Keratinocyte (primary cell): Measurements from ENCODE around the gene CCDC175. TPM values are rescaled to one million over a fixed set of nuclear protein-coding genes. Genes with fewer than 3 reads are reported as not detected.

ENCODE experiments used
- DNase-seq: peaks from one replicate; pipeline ENCODE4 v3.0.0-alpha.2; 2011; ENCODE audit warnings: low read depth, missing footprints, low spot score
- FAIRE-seq: peaks from 2 replicates; lab custom pipeline; 2011; peaks lifted over from hg19 to GRCh38; lab: Jason Lieb, UNC
- H2AFZ ChIP-seq: 2 replicates; pipeline ENCODE4 v1.6.0; 2012; ENCODE audit warnings: low read length, control low read depth, inconsistent platforms; ENCODE audit not compliant: control insufficient read depth
- H3K27ac ChIP-seq: 2 replicates; pipeline ENCODE4 v1.5.1; 2011; ENCODE audit warnings: low read length; ENCODE audit not compliant: control insufficient read depth, insufficient read depth
- H3K27me3 ChIP-seq: 3 replicates; pipeline ENCODE4 v1.6.0; 2011; ENCODE audit warnings: low read length; ENCODE audit not compliant: control insufficient read depth, insufficient read depth; ENCODE audit errors: extremely low read depth
- H3K36me3 ChIP-seq, 2 experiments: 2 replicates in 1 of 2; 3 replicates in 1 of 2; pipeline ENCODE4 v1.5.1; 2011; ENCODE audit warnings: low read length in 2 of 2, mild to moderate bottlenecking in 1 of 2; ENCODE audit not compliant: control insufficient read depth in 2 of 2, insufficient read depth in 2 of 2; ENCODE audit errors: extremely low read depth in 1 of 2
- H3K4me1 ChIP-seq: 3 replicates; pipeline ENCODE4 v1.5.1; 2011; ENCODE audit warnings: low read length; ENCODE audit not compliant: control insufficient read depth, insufficient read depth; ENCODE audit errors: extremely low read depth
- H3K4me2 ChIP-seq: 3 replicates; pipeline ENCODE4 v1.6.0; 2011; ENCODE audit warnings: low read depth, low read length; ENCODE audit not compliant: control insufficient read depth, insufficient read depth; ENCODE audit errors: extremely low read depth
- H3K4me3 ChIP-seq, 3 experiments: fragments of 200-600 bp in 1 of 3; sonication (generic) in 1 of 3; 2 replicates in 2 of 3; 3 replicates in 1 of 3; pipeline ENCODE4 v1.5.1; 2011 to 2016; ENCODE audit warnings: low read length in 3 of 3, mild to moderate bottlenecking in 3 of 3, control low read depth in 2 of 3, inconsistent platforms in 1 of 3, low read depth in 1 of 3, mixed read lengths in 1 of 3, mixed run types in 1 of 3, moderate library complexity in 1 of 3; ENCODE audit not compliant: control insufficient read depth in 2 of 3, insufficient read depth in 2 of 3; ENCODE audit errors: extremely low read depth in 1 of 3
- H3K79me2 ChIP-seq: 2 replicates; pipeline ENCODE4 v1.6.0; 2012; ENCODE audit warnings: low read length; ENCODE audit not compliant: control insufficient read depth, insufficient read depth
- H3K9ac ChIP-seq: 3 replicates; pipeline ENCODE4 v1.6.0; 2011; ENCODE audit warnings: low read length; ENCODE audit not compliant: control insufficient read depth, insufficient read depth; ENCODE audit errors: extremely low read depth
- H3K9me1 ChIP-seq: 3 replicates; pipeline ENCODE4 v1.6.0; 2011; ENCODE audit warnings: low read length; ENCODE audit not compliant: control insufficient read depth, insufficient read depth; ENCODE audit errors: extremely low read depth
- H3K9me3 ChIP-seq: 2 replicates; pipeline ENCODE4 v1.5.1; 2012; ENCODE audit warnings: low read depth, low read length; ENCODE audit not compliant: control insufficient read depth
- H4K20me1 ChIP-seq: 3 replicates; pipeline ENCODE4 v1.6.0; 2011; ENCODE audit warnings: low read length; ENCODE audit not compliant: control insufficient read depth, insufficient read depth; ENCODE audit errors: extremely low read depth
- CTCF ChIP-seq, 3 experiments: IDR thresholded peaks in 1 of 3; conservative IDR thresholded peaks in 1 of 3; optimal IDR thresholded peaks in 1 of 3; 2 replicates in 2 of 3; 3 replicates in 1 of 3; pipeline versions ENCODE3 to v1.5.1; 2011; ENCODE audit warnings: low read length in 3 of 3, mild to moderate bottlenecking in 3 of 3, moderate library complexity in 2 of 3, control low read depth in 1 of 3, inconsistent platforms in 1 of 3; ENCODE audit not compliant: insufficient read depth in 2 of 3; ENCODE audit errors: extremely low read depth in 1 of 3
- EZH2 ChIP-seq: IDR thresholded peaks from one replicate; pipeline ENCODE4 v1.6.1; 2012; ENCODE audit warnings: inconsistent platforms, mild to moderate bottlenecking, low read length, moderate library complexity
- dilution Hi-C: fragments of 300-500 bp; cut with MboI; formaldehyde crosslinking; loops from one replicate; pipeline ENCODE4 v1.7.0; 2020; ENCODE audit warnings: low sequenced_read_pairs; ENCODE audit not compliant: extremely low pct_ligation_motif_present
- polyA plus RNA-seq, 5 experiments: library from polyadenylated mRNA; depleted of rRNA in 3 of 5; stranded (reverse) in 3 of 5; stranded (forward) in 1 of 5; unstranded in 1 of 5; fragments of >200 nt; gene quantifications; 1 replicate in 1 of 5; 2 replicates in 3 of 5; 3 replicates in 1 of 5; pipeline versions ENCODE4 v1.2.1 to v1.2.3, GENCODE V29; 2011 to 2012; ENCODE audit warnings: missing spikeins in 2 of 5, low read depth in 1 of 5, low replicate concordance in 1 of 5

The CCDC175 gene
- polyA plus RNA-seq, 1 donor (not counting 4 experiments of a cell fraction or from before 2014, with no cell fraction given) = not detected

GRCh38 chr14:59547310-59547709 lies 29.3 kb downstream of the CCDC175 start:
- H4K20me1 ChIP-seq = no peaks in the 10 kb centered on the region
- H3K36me3 ChIP-seq = no peaks in the 10 kb centered on the region
- H3K27me3 ChIP-seq = no peaks in the 10 kb centered on the region
- FAIRE-seq (no peak), DNase-seq (no peak)
- dilution Hi-C loops = no loop called here
- H3K4me2 ChIP-seq = no peak overlapping the region
- no peak overlapping the region for H3K4me3 ChIP-seq
- no peak for TF ChIP-seq CTCF (optimal IDR thresholded peaks at IDR 0.05 in 1 of 3, IDR thresholded peaks at IDR 0.05 in 1 of 3, conservative IDR thresholded peaks at IDR 0.05 in 1 of 3; ENCODE audit: extremely low read depth in 1 of 3, insufficient read depth in 2 of 3, low read length in 3 of 3)
- no peak for TF ChIP-seq EZH2
- H3K4me1 ChIP-seq = no peaks in the 10 kb centered on the region
- no peak overlapping the region for H3K9ac ChIP-seq
- H2AFZ ChIP-seq = no peak overlapping the region
- no peaks in the 10 kb centered on the region for H3K9me3 ChIP-seq
- H3K79me2 ChIP-seq = no peaks in the 10 kb centered on the region
- no peaks in the 10 kb centered on the region for H3K9me1 ChIP-seq
- H3K27ac ChIP-seq = no peak overlapping the region

- no peak for DNase-seq
Observed at GRCh38 chr14:59543873-59544272, 32.7 kb downstream of the CCDC175 start.

More at GRCh38 chr14:59543873-59544272, 32.7 kb downstream of the CCDC175 start:
- Histone ChIP-seq H3K79me2 (no peaks in the 10 kb centered on the region), H3K9me1 (no peaks in the 10 kb centered on the region), H4K20me1 (no peaks in the 10 kb centered on the region), H3K9me3 (no peaks in the 10 kb centered on the region), H3K9ac (no peak overlapping the region), H3K27me3 (no peaks in the 10 kb centered on the region), H3K36me3 (no peaks in the 10 kb centered on the region), H3K4me3 (no peak overlapping the region), H3K27ac (no peak overlapping the region), H3K4me2 (no peak overlapping the region), H3K4me1 (no peaks in the 10 kb centered on the region), H2AFZ (no peak overlapping the region)
- no peak for TF ChIP-seq EZH2
- TF ChIP-seq CTCF (optimal IDR thresholded peaks at IDR 0.05 in 1 of 3, IDR thresholded peaks at IDR 0.05 in 1 of 3, conservative IDR thresholded peaks at IDR 0.05 in 1 of 3; ENCODE audit: extremely low read depth in 1 of 3, insufficient read depth in 2 of 3, low read length in 3 of 3) = no peak
- no peak for FAIRE-seq
- dilution Hi-C loops = no loop called here
